ENCODE measurements around the gene BRD3OS. TPM values are rescaled to one million over a fixed set of nuclear protein-coding genes. Genes with fewer than 3 reads are reported as not detected.

The BRD3OS gene
- total and polyA plus RNA-seq, 2 donors (not counting 1 experiment from before 2014, with no cell fraction given) = 12.0 to 25.3 TPM

DNA sequence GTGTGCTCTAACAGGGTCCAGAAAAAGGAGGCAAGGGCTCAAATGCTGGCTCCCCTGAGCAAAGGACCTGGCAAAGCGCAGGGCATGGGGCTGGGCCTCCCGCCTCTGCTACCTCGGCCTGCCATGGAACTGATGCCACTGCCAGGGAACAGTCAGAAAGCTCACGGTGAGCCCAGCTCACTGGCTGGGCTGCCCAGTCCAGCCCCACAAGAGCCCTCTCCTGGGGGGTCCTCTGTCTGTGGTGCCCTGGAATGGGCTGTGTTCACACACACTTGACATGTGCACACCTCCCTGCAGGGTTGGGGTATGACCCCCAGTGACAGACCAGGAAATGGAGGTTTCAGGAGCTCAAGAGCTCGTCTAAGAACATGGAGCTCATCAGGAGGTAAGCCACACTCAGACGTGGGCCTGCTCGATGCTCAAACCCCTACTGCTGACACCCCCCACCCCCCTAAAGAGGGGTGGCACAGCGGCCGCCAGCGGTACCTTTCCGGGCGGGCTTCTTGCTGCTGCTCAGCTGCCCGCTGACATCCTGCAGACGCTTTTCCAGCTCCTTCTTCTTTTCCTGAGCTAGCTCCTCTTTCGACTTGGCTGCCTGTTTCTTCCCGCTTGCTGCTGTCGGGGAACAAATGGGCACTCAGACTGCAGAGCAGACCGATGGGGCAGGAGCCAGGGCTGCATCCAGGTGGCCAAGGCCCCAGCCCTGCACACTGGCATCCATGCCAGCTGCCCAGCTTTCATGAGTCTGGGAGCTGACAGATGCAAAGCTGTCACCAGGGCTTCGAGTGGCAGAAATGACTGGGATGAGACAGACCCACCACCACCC, 9.1 kb downstream of the BRD3OS start:
- no peaks in the 10 kb centered on the region for H3K9me3 Mint-ChIP-seq (ENCODE audit: insufficient read depth)
- no peaks in the 10 kb centered on the region for H3K27me3 ChIP-seq (replicated peaks in 1 of 4; ENCODE audit: control extremely low read depth in 1 of 4, control insufficient read depth in 3 of 4, insufficient read depth in 4 of 4, low read length in 3 of 4)
- no peak overlapping the region for H2AFZ ChIP-seq (ENCODE audit: insufficient read depth, low read depth, low read length, poor library complexity, severe bottlenecking)
- H3K27me3 Mint-ChIP-seq = no peaks in the 10 kb centered on the region
- no peaks in the 10 kb centered on the region for H4K20me1 ChIP-seq (ENCODE audit: control insufficient read depth, insufficient read depth, low read length, poor library complexity, severe bottlenecking)
- DNase-seq (no peak), ATAC-seq (ENCODE audit: low read depth) (no peak)
- no peak overlapping the region for H3K4me3 ChIP-seq (ENCODE audit: control extremely low read depth in 1 of 5, extremely low read depth in 1 of 5, insufficient read depth in 1 of 5, low read depth in 2 of 5, low read length in 4 of 5)
- ChIA-PET POLR2A (no interaction called here), CTCF (interaction anchor here (1.8 kb wide), 1 partner anchor 40 kb away, joined by 3 read pairs; no protein-coding TSS in a partner anchor)
- intact Hi-C loops (cut with micrococcal nuclease) = no loop called here
- peaks cover 1 to 22% (median 10%) of the 10 kb centered on the region in 3 donors for H3K9me3 ChIP-seq (ENCODE audit: control extremely low read depth in 1 of 3, control insufficient read depth in 2 of 3, insufficient read depth in 1 of 3, low read length in 2 of 3)
- H3K4me1 Mint-ChIP-seq = no peaks in the 10 kb centered on the region
- no peak overlapping the region for H3K4me3 Mint-ChIP-seq
- no peak overlapping the region for H3K9ac ChIP-seq (ENCODE audit: low read length)
- no peak overlapping the region for H3K27ac ChIP-seq (ENCODE audit: low read length in 2 of 2)
- no peaks in the 10 kb centered on the region for H3K79me2 ChIP-seq (ENCODE audit: control insufficient read depth, insufficient read depth, low read length)
- H3K4me2 ChIP-seq (replicated peaks; ENCODE audit: low read depth, low read length, poor library complexity, severe bottlenecking) = no peak overlapping the region
- H3K4me1 ChIP-seq (ENCODE audit: control insufficient read depth in 2 of 2, insufficient read depth in 2 of 2, low read length in 2 of 2) = no peaks in the 10 kb centered on the region
- no peak for TF ChIP-seq EZH2 (IDR thresholded peaks at IDR 0.05; ENCODE audit: borderline replicate concordance, insufficient read depth, low read depth, low read length, poor library complexity, severe bottlenecking)
- TF ChIP-seq, protein P1, sequence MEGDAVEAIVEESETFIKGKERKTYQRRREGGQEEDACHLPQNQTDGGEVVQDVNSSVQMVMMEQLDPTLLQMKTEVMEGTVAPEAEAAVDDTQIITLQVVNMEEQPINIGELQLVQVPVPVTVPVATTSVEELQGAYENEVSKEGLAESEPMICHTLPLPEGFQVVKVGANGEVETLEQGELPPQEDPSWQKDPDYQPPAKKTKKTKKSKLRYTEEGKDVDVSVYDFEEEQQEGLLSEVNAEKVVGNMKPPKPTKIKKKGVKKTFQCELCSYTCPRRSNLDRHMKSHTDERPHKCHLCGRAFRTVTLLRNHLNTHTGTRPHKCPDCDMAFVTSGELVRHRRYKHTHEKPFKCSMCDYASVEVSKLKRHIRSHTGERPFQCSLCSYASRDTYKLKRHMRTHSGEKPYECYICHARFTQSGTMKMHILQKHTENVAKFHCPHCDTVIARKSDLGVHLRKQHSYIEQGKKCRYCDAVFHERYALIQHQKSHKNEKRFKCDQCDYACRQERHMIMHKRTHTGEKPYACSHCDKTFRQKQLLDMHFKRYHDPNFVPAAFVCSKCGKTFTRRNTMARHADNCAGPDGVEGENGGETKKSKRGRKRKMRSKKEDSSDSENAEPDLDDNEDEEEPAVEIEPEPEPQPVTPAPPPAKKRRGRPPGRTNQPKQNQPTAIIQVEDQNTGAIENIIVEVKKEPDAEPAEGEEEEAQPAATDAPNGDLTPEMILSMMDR (IDR thresholded peaks at IDR 0.05) = no peak
- no peak overlapping the region for H3K27ac Mint-ChIP-seq
- H3K36me3 ChIP-seq (replicated peaks in 1 of 2; ENCODE audit: control extremely low read depth in 1 of 2, control insufficient read depth in 1 of 2, extremely low read depth in 1 of 2, insufficient read depth in 2 of 2, low read length in 1 of 2) = peaks cover 0 to 69% of the 10 kb centered on the region in 2 experiments
- 98% methylated on average over 19 of the region's 19 CpGs for WGBS (ENCODE audit: insufficient coverage)
